ENCODE data around the gene NSUN6. TPM values are rescaled to one million over a fixed set of nuclear protein-coding genes. Genes with fewer than 3 reads are reported as not detected.

Gene NSUN6
- total RNA-seq, 1 experiment from 2014 or later: 12.5 TPM

- H3K36me3 ChIP-seq (ENCODE audit: control insufficient read depth in 1 of 2, insufficient read depth in 2 of 2, low read length in 2 of 2): no peaks in the 10 kb centered on the region
- ChIA-PET RAD21 (ENCODE audit: low non-redundant PET in 1 of 2, low total read pairs in 2 of 2, uncharacterized antibody in 2 of 2, unreplicated experiment in 2 of 2) (no interaction called here), CTCF (interaction anchor here (1.1 kb wide), 1 partner anchor 15 kb away, joined by 3 read pairs; no protein-coding TSS in a partner anchor), POLR2A (no interaction called here)
- no peak for ATAC-seq
- no peak overlapping the region for H3K9ac ChIP-seq (ENCODE audit: low read length)
- no peaks in the 10 kb centered on the region for H4K20me1 ChIP-seq (ENCODE audit: insufficient read depth)
- H2AFZ ChIP-seq (ENCODE audit: low read depth, low read length, poor library complexity, severe bottlenecking): no peak overlapping the region
- no TSS peak for BruUV-seq (replicated peaks)
- H3K4me1 ChIP-seq (ENCODE audit: control insufficient read depth in 1 of 2, insufficient read depth in 2 of 2, low read length in 2 of 2): peaks cover 16 to 51% of the 10 kb centered on the region in 2 experiments
- no peaks in the 10 kb centered on the region for H3K9me2 ChIP-seq (ENCODE audit: insufficient read depth)
- no peaks in the 10 kb centered on the region for H3K9me3 ChIP-seq (ENCODE audit: control insufficient read depth in 1 of 2, insufficient read depth in 1 of 2, low read depth in 1 of 2, low read length in 2 of 2)
- intact Hi-C loops (cut with micrococcal nuclease): no loop called here
- H3K27ac ChIP-seq (ENCODE audit: low read depth, low read length): no peak overlapping the region
- TF ChIP-seq YY1 (IDR thresholded peaks at IDR 0.05; ENCODE audit: extremely low read depth, insufficient replicate concordance, low read depth, low read length) (no peak), EZH2 (IDR thresholded peaks at IDR 0.05) (no peak), CBX3 (IDR thresholded peaks at IDR 0.05; ENCODE audit: low read depth) (no peak), FOSL1 (IDR thresholded peaks at IDR 0.05; ENCODE audit: low read depth) (no peak), ZFX (IDR thresholded peaks at IDR 0.05) (no peak)
- no peak for DNase-seq (ENCODE audit: low read depth, low spot score)
- no peak overlapping the region for H3K4me3 ChIP-seq (replicated peaks in 1 of 2; ENCODE audit: low read depth in 1 of 2, low read length in 2 of 2)
- peak overlapping the region; percentile 60; the same call in 1 of the 2 replicates for H3K4me2 ChIP-seq (ENCODE audit: low read length)
- H3K79me2 ChIP-seq (ENCODE audit: insufficient read depth, low read length): no peaks in the 10 kb centered on the region
- no peaks in the 10 kb centered on the region for H3K27me3 ChIP-seq (ENCODE audit: insufficient read depth, low read length)
Observed at GRCh38 chr10:18684953-18685352, 33.6 kb upstream of the NSUN6 start.

GRCh38 chr10:18684416-18684815 is 33.0 kb upstream of the NSUN6 start:
- DNase-seq (ENCODE audit: low read depth, low spot score) (no peak), ATAC-seq (no peak)
- Histone ChIP-seq H3K79me2 (ENCODE audit: insufficient read depth, low read length) (no peaks in the 10 kb centered on the region), H3K4me2 (ENCODE audit: low read length) (peak overlapping the region; percentile 60; the same call in 1 of the 2 replicates), H3K9me2 (ENCODE audit: insufficient read depth) (no peaks in the 10 kb centered on the region), H3K4me3 (replicated peaks in 1 of 2; ENCODE audit: low read depth in 1 of 2, low read length in 2 of 2) (no peak overlapping the region), H3K27ac (ENCODE audit: low read depth, low read length) (no peak overlapping the region), H3K27me3 (ENCODE audit: insufficient read depth, low read length) (no peaks in the 10 kb centered on the region), H2AFZ (ENCODE audit: low read depth, low read length, poor library complexity, severe bottlenecking) (no peak overlapping the region), H3K9ac (ENCODE audit: low read length) (no peak overlapping the region), H3K9me3 (ENCODE audit: control insufficient read depth in 1 of 2, insufficient read depth in 1 of 2, low read depth in 1 of 2, low read length in 2 of 2) (no peaks in the 10 kb centered on the region), H4K20me1 (ENCODE audit: insufficient read depth) (no peaks in the 10 kb centered on the region), H3K36me3 (ENCODE audit: control insufficient read depth in 1 of 2, insufficient read depth in 2 of 2, low read length in 2 of 2) (no peaks in the 10 kb centered on the region), H3K4me1 (ENCODE audit: control insufficient read depth in 1 of 2, insufficient read depth in 2 of 2, low read length in 2 of 2) (peaks cover 16 to 51% of the 10 kb centered on the region in 2 experiments)
- no peak for TF ChIP-seq FOSL1 (IDR thresholded peaks at IDR 0.05; ENCODE audit: low read depth)
- TF ChIP-seq TCF7L2 (IDR thresholded peaks at IDR 0.05; ENCODE audit: borderline replicate concordance, extremely low read depth, insufficient read depth, insufficient read length): no peak
- no peak for TF ChIP-seq MAX (IDR thresholded peaks at IDR 0.05)
- no peak for TF ChIP-seq JUND (IDR thresholded peaks at IDR 0.05)
- intact Hi-C loops (cut with micrococcal nuclease): no loop called here
- ChIA-PET POLR2A (no interaction called here), RAD21 (ENCODE audit: low non-redundant PET in 1 of 2, low total read pairs in 2 of 2, uncharacterized antibody in 2 of 2, unreplicated experiment in 2 of 2) (no interaction called here), CTCF (interaction anchor here (1.1 kb wide), 1 partner anchor 15 kb away, joined by 3 read pairs; no protein-coding TSS in a partner anchor)
- BruUV-seq (replicated peaks): TSS peak; percentile 4
